ENCODE data around the gene ISCA2.

The ISCA2 gene

GRCh38 chr14:74459976-74460375 is 33.6 kb upstream of the ISCA2 start:
- TF ChIP-seq, protein P1, sequence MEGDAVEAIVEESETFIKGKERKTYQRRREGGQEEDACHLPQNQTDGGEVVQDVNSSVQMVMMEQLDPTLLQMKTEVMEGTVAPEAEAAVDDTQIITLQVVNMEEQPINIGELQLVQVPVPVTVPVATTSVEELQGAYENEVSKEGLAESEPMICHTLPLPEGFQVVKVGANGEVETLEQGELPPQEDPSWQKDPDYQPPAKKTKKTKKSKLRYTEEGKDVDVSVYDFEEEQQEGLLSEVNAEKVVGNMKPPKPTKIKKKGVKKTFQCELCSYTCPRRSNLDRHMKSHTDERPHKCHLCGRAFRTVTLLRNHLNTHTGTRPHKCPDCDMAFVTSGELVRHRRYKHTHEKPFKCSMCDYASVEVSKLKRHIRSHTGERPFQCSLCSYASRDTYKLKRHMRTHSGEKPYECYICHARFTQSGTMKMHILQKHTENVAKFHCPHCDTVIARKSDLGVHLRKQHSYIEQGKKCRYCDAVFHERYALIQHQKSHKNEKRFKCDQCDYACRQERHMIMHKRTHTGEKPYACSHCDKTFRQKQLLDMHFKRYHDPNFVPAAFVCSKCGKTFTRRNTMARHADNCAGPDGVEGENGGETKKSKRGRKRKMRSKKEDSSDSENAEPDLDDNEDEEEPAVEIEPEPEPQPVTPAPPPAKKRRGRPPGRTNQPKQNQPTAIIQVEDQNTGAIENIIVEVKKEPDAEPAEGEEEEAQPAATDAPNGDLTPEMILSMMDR (IDR thresholded peaks at IDR 0.05; ENCODE audit: low read depth, low read length) = no peak
- H3K4me3 ChIP-seq (replicated peaks in 1 of 2; ENCODE audit: low read depth in 2 of 2, low read length in 2 of 2) = no peak overlapping the region
- no peak for DNase-seq (ENCODE audit: low read depth in 2 of 2)

DNA sequence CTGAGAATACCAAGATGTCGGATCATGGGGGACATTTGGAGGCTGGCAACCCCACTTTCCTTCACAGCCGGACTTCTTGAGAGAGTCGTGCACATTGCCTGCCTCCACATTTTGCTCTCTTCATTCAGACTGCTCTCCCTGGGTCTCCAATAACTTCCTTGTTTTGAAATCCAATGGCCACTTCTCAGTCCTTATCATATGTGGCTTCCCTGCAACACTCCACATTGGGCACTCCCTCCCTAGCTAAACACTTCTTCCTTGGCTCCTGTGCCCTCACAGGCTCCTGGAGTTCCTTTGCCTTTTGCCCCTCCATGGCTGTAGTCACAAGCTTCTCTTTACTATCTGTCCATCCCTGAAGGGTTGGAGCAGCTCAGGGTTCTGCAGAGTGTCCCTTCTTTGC is 30.6 kb upstream of the ISCA2 start:
- no peak for DNase-seq (ENCODE audit: low read depth in 2 of 2)
- TF ChIP-seq, protein P1 (IDR thresholded peaks at IDR 0.05; ENCODE audit: low read depth, low read length) = no peak
- no peak overlapping the region for H3K4me3 ChIP-seq (replicated peaks in 1 of 2; ENCODE audit: low read depth in 2 of 2, low read length in 2 of 2)

DNA sequence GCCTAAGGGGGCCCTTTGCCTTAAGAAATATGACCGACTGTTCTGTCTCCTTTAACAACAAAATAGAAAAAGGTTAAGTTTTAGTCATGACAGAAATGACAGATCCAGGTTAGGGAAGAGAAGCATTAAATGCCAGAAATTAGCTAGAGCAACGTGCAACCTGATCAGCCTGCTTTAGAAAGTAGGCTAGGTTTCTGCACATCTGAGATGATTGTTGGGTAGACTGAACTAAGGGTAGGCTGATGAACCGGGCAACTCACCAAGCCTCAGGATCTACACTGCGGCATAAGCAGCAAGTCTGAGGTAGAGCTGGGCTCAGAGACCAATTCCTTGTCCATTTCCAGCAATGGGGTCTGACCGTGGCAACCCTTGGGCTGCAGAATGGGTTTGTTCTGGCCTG is 29.9 kb upstream of the ISCA2 start:
- no peak for DNase-seq (ENCODE audit: low read depth in 2 of 2)
- H3K4me3 ChIP-seq (replicated peaks in 1 of 2; ENCODE audit: low read depth in 2 of 2, low read length in 2 of 2) = no peak overlapping the region
- TF ChIP-seq, protein P1 (IDR thresholded peaks at IDR 0.05; ENCODE audit: low read depth, low read length) = no peak

DNA sequence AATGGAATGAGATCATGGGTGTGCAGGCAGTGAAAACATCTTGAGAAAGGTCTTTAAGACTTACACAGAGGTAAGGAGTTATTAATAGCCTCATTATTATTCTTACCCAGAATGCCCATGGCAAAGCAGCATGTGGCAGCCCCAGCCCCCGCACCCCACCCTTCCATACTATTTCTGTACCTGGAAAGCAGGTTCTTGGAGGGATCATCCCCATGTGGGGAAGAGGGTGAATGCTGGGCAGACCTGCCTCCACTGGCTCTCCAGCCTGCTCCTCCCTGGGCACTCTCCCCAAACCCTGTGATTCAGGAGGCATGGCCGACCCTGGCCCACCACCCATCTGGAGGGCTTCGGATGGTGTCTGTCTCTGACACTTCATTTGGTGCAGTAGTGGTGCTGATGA is 28.8 kb upstream of the ISCA2 start:
- TF ChIP-seq, protein P1 (IDR thresholded peaks at IDR 0.05; ENCODE audit: low read depth, low read length) = no peak
- DNase-seq (ENCODE audit: low read depth in 2 of 2) = no peak
- no peak overlapping the region for H3K4me3 ChIP-seq (replicated peaks in 1 of 2; ENCODE audit: low read depth in 2 of 2, low read length in 2 of 2)

DNA sequence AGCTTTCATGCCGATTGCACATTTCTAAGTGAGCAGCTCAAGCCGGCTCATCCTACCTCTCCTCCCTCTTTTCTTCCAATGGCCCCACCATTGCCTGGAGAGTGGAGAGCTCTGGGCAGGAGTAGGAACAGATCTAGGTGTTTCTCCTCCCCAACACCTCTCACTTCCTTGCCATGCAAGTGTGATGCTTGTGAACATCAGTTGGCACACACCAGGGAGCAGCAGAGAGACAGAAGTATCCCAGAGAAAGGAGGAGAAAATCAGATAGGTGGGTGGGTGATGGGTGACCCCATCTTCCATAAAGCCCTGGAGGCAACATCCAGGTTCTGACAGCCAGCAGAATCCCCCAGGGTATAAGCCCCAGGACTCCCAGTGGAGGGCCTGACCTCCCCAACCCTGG is 28.2 kb upstream of the ISCA2 start:
- H3K4me3 ChIP-seq (replicated peaks in 1 of 2; ENCODE audit: low read depth in 2 of 2, low read length in 2 of 2) = no peak overlapping the region
- TF ChIP-seq, protein P1 (IDR thresholded peaks at IDR 0.05; ENCODE audit: low read depth, low read length) = no peak
- no peak for DNase-seq (ENCODE audit: low read depth in 2 of 2)

DNA sequence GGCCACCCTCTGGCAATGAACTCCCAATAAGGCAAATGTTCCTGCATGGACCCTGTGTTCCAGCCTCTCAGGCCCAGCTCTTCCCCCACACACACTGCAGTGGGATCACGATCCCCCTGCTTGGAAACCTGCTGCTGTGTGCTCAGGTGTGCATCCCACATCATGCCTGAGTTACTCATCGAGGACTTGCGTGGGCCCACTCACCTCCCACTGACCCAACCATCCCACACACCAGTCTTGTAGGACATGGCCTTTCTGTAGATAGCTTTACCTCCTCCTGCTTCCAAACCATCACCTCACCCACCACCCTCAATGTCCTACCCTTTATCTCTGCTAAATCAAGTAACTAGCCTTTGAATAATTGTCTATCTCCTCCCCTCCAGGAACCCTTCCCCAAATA is 25.1 kb upstream of the ISCA2 start:
- TF ChIP-seq, protein P1 (IDR thresholded peaks at IDR 0.05; ENCODE audit: low read depth, low read length) = no peak
- no peak overlapping the region for H3K4me3 ChIP-seq (replicated peaks in 1 of 2; ENCODE audit: low read depth in 2 of 2, low read length in 2 of 2)
- no peak for DNase-seq (ENCODE audit: low read depth in 2 of 2)

Data from cardiac fibroblast (primary cell).